ENCODE results near the gene SLC26A6.

- TF ChIP-seq CTCF (IDR thresholded peaks at IDR 0.05; ENCODE audit: low read depth, low read length, missing input control) (peak; percentile 81), GABPA (IDR thresholded peaks at IDR 0.05 in 1 of 2, conservative IDR thresholded peaks at IDR 0.05 in 1 of 2) (no peak), RAD21 (IDR thresholded peaks at IDR 0.05) (peak; percentile 52 to 76), ATF3 (IDR thresholded peaks at IDR 0.05) (no peak), YY1 (IDR thresholded peaks at IDR 0.05) (peak; percentile 99), ZBTB33 (IDR thresholded peaks at IDR 0.05) (no peak), REST (IDR thresholded peaks at IDR 0.05) (peak; percentile 90), EGR1 (IDR thresholded peaks at IDR 0.05; ENCODE audit: low read depth in 2 of 2) (no peak), TAF1 (conservative IDR thresholded peaks at IDR 0.05) (no peak), HNF4A (conservative IDR thresholded peaks at IDR 0.05) (no peak), SP1 (IDR thresholded peaks at IDR 0.05) (no peak)
Observed at GRCh38 chr3:48609088-48610005, 25.9 kb downstream of the SLC26A6 start, which contains the start of gene UQCRC1.
